Coronary artery (tissue), 2 donors: ENCODE measurements around the gene ZEB1.

ENCODE experiments used
- DNase-seq: peaks from one replicate; pipeline ENCODE4 v3.0.0-alpha.2; 2017; ENCODE audit warnings: low spot score
- H3K27ac ChIP-seq, 2 donors: fragments of 200-600 bp; sonication (generic); one replicate each; pipeline ENCODE4 v1.5.1; 2016 to 2019
- H3K4me3 ChIP-seq: fragments of 200-600 bp; sonication (generic); 2 replicates; pipeline ENCODE4 v1.5.1; 2016; ENCODE audit warnings: mild to moderate bottlenecking, moderate library complexity
- TF ChIP-seq, protein P1 (sequence below): fragments of 200-600 bp; sonication (generic); IDR thresholded peaks from one replicate; pipeline ENCODE4 v1.5.1; 2019; ENCODE audit warnings: antibody characterized with exemption

ZEB1 gene

GRCh38 chr10:31451766-31452165, 132.8 kb downstream of the ZEB1 start:
- no peak overlapping the region for H3K27ac ChIP-seq
- DNase-seq: no peak
- TF ChIP-seq, protein P1, sequence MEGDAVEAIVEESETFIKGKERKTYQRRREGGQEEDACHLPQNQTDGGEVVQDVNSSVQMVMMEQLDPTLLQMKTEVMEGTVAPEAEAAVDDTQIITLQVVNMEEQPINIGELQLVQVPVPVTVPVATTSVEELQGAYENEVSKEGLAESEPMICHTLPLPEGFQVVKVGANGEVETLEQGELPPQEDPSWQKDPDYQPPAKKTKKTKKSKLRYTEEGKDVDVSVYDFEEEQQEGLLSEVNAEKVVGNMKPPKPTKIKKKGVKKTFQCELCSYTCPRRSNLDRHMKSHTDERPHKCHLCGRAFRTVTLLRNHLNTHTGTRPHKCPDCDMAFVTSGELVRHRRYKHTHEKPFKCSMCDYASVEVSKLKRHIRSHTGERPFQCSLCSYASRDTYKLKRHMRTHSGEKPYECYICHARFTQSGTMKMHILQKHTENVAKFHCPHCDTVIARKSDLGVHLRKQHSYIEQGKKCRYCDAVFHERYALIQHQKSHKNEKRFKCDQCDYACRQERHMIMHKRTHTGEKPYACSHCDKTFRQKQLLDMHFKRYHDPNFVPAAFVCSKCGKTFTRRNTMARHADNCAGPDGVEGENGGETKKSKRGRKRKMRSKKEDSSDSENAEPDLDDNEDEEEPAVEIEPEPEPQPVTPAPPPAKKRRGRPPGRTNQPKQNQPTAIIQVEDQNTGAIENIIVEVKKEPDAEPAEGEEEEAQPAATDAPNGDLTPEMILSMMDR: no peak
- H3K4me3 ChIP-seq: no peak overlapping the region

DNA sequence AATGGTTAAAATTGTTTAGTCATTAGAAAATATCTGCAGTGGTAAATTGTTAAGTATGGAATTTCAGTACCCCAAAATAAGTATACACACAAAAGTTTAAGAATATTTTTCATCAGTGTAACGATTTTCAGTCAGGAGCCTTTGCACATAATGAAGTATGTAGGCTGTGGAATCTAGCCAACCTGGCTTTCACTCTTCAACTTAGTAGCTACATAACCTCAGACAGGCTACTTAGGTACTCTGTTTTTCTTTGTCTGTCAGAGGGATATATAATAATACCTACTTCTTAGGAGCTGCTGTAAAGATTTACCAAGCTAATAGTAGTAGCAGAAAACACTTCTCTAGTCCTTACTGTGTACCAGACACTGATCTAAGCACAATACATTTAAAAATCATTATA, 137.5 kb downstream of the ZEB1 start:
- TF ChIP-seq, protein P1: no peak
- no peak overlapping the region for H3K27ac ChIP-seq

DNA sequence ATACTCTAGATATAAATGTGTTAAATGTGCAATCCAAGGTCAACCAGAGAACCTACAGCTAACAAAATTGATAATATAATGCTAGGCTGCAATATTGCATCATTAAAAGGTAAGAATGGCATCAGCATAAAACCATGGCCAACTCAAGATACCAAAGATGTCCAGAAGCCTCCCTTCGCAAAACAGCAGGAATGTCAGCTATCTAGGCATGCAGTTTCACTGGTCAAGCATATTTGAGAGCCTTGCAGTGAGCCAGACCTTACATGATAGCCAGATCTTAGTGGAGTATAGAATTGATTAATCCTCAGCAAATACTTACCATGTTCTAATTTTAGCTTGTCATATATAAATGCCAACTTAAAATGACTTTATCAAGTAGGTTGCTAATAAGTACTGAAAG, 138.8 kb downstream of the ZEB1 start:
- Histone ChIP-seq H3K27ac (no peak overlapping the region), H3K4me3 (no peak overlapping the region)
- TF ChIP-seq, protein P1: no peak
- DNase-seq: no peak

More for the DNA sequence above, 137.5 kb downstream of the ZEB1 start:
- DNase-seq: no peak
- H3K4me3 ChIP-seq: no peak overlapping the region

GRCh38 chr10:31458974-31459373, 140.0 kb downstream of the ZEB1 start:
- no peak overlapping the region for H3K27ac ChIP-seq
- TF ChIP-seq, protein P1: no peak
- H3K4me3 ChIP-seq: no peak overlapping the region
- no peak for DNase-seq

DNA sequence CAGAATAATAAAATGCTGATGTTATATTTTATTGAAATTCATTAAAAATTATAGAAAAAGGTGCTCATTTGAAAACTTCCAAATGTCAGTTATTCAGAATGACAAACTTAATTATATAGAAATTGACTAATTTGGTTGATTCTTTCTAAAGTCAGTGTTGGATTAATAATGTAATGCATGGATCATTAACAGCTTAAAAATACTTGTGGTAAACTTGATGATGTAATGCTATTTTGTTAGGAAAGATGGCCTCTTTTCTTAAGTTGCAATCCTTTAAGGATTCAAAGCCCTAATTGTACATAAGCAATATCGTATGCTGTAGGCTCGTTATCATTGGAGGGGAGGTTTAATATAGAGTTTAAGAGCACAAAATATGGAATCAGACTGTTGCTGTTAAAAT, 141.2 kb downstream of the ZEB1 start:
- TF ChIP-seq, protein P1: no peak
- no peak overlapping the region for H3K4me3 ChIP-seq
- DNase-seq: no peak
- H3K27ac ChIP-seq: no peak overlapping the region

DNA sequence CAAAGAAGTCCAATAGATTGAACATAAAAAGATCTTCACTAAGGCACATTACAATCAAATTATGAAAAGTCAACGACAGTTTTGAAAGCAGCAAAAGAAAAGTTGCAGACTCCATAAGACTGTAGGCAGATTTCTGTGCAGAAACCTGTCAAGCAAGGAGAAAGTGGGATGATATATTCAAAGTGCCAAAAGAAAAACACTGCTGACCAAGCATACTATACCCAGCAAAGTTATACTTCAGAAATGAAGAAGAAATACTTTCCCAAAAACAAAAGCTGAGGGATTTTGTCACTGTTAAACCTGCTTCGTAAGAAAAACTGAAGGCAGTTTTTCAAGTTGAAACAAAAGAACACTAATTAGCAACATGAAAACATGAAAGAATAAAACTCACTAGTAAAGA, 145.5 kb downstream of the ZEB1 start:
- H3K4me3 ChIP-seq: no peak overlapping the region
- DNase-seq: no peak
- TF ChIP-seq, protein P1: no peak
- H3K27ac ChIP-seq: no peak overlapping the region

DNA sequence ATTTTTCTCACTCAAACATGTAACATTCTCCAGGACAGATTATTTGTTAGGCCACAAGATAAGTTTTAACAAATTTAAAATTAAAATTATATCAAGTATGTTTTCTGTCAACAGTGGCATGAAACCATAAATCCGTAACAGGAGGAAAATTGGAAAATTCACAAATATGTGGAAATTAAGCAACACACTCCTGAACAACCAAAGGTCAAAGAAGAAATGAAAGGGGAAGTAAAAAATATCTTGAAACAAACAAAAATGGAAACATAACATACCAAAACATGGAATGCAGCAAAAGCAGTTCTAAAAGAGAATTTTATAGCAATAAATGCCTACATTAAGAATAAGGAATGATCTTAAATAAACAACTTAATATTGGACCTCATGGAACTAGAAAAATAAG, 147.3 kb downstream of the ZEB1 start:
- Histone ChIP-seq H3K4me3 (no peak overlapping the region), H3K27ac (no peak overlapping the region)
- no peak for DNase-seq
- TF ChIP-seq, protein P1: no peak
